GM18858 (cell line): Measurements from ENCODE around the gene ACER2.
"Not testable (repeated sequence)": the region's sequence is repeated elsewhere in the genome, so short reads cannot be mapped to it uniquely, and the experiment has no call there.

Experiments
- ATAC-seq: cut with Tn5 transposase; IDR thresholded peaks from one replicate; pipeline ENCODE4 v1.9.1; 2021; ENCODE audit not compliant: unreplicated experiment

The ACER2 gene

DNA sequence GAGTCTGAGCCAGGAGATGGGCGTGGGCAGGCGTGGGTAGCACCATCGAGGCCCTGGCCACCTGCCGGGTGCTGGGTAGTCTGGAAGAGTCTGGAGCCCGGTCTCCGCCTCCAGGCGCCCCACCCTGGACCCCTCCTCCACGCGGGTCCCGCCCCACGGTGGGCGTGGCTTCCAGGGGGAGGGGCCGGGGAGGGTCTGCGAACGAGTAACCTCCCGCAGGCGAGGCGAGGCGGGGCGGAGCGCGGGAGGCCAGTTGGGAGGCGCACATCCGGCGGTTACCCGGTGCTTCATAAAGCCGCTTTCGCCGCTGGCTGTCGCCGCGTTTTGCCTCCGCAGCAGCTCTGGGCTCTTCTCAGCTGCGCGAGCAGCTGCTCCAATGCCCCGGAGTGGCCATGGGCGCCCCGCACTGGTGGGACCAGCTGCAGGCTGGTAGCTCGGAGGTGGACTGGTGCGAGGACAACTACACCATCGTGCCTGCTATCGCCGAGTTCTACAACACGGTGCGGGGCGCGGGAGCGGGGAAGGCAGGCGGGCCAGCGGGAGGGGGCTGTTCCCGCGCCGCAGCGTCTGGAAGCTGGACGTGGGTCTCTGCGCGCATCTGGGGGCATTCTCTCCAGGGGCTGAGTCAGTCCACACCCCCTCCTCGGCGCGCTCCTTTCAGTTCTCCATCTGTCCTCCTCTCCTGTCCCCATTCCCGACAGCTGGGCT lies at the start of gene ACER2:
TSS of gene ACER2 (plus strand) at position 317 of the 708 bp plus-strand sequence. CDS start at position 393, 76 bp downstream.
- peak; percentile 90 for ATAC-seq

DNA sequence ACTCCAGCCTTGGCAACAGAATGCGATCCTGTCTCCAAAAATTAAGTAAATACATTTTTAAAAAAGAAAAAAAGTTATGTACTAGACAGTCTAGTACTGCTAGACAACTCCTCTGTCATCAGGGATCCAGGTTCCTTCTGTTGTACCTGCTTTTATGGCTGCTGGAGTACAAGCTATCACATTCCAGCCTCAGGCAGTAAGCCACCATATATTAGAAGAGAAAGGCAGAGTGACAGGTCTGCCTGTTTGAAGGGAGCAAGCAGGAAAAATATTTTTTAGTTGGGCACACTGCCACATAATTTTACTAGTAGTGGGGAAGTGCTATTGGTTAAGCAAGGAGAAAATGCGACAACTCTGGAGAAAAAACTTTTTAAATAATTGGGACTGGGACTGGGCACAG lies 39.7 kb upstream of the ACER2 start:
- no peak for ATAC-seq

GRCh38 chr9:19371942-19372341 lies 36.9 kb upstream of the ACER2 start:
- ATAC-seq, result no peak

DNA sequence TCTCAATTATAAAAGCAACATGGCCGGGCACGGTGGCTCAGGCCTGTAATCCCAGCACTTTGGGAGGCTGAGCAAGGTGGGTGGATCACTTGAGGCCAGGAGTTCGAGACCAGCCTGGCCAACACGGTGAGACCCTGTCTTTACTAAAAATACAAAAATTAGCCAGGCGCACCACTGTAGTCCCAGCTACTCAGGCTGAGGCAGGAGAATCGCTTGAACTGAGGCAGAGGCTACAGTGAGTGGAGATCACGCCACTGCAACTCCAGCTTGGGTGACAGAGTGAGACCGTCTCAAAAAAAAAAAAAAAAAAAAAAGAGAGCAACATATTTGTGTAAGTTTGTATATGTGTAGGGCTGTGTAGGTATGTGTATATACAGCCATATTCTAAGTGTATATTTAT lies 36.2 kb upstream of the ACER2 start:
- ATAC-seq, result no peak

- ATAC-seq, result no peak
These were observed 35.3 kb upstream of the ACER2 start for GRCh38 chr9:19373527-19373926.

DNA sequence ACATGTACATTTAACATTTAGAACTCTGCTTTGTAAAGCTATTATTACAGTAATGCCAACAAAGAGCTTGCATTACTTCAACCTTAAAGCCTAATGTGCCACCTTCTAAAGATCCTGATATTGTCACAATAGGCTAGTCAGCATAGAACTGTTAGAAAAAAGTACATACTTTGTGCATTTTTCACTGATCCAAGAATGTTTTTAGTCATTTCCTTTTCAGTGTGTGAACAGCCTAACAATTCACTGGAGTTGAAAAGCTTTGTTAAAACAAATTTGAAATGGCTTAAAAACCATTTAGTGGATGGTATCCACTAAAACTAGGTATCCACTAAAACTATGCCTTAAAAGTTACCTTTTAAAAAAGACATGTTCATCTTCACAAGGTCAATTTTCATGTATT lies 33.3 kb upstream of the ACER2 start:
- no peak for ATAC-seq

DNA sequence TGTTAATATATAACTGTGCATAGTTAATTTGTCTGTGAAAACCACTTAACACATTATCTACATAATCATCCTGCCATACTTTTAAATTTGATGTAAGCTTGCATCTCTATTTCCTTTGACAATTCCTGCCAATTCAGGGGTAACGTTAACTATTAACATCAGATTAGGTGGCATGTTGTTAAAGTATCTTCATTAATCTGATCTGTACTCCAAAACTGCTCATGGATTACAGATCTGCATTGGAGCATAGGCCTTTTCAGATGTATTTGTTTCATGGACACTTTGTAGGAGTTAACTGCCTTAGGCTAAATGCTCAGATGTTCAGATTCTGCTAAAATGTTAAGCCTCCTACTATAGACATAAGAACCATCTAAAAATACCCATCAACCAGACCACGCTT lies 31.9 kb upstream of the ACER2 start:
- no peak for ATAC-seq

GRCh38 chr9:19378164-19378563 lies 30.6 kb upstream of the ACER2 start:
- ATAC-seq, result no peak

DNA sequence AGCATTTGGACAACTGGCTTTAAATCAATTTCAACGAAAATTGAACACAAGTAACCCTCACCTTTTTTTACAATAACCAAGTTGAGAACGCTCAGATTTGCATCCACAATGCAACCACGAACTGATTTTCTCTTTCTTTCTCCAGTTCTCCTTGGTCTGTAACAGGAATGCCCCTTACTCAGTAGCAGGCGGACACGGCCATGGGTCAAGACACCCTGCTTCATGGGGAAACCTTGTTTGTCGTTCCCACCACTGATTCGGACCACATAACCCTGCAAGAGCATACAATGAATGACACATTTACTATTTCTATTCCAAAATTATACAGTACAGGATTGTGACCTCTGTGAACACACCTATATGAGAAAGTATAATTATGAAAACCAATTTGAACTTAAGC lies 30.2 kb upstream of the ACER2 start:
- ATAC-seq, result no peak

- ATAC-seq, result no peak
These were observed 29.5 kb upstream of the ACER2 start for GRCh38 chr9:19379283-19379682.

- peak; percentile 6 for ATAC-seq
These were observed 29.1 kb upstream of the ACER2 start for GRCh38 chr9:19379697-19380046.

DNA sequence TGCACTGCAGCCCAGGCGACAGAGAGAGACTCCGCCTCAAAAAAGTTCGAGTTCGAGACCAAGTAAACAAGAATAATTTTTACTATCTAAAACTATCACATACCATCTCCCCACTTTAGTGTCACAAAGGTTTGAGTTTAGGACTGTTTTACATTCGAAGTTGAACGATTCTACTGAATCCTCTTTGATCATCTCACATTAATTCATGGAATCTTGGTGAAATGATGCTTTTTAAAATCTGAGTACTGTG lies 28.1 kb upstream of the ACER2 start:
- ATAC-seq, result no peak

- no peak for ATAC-seq
These were observed 27.2 kb upstream of the ACER2 start for GRCh38 chr9:19381656-19382055.

- ATAC-seq, result not testable (repeated sequence)
These were observed 23.6 kb upstream of the ACER2 start for GRCh38 chr9:19385212-19385611.

- no peak for ATAC-seq
These were observed 22.9 kb upstream of the ACER2 start for GRCh38 chr9:19385786-19386501.

DNA sequence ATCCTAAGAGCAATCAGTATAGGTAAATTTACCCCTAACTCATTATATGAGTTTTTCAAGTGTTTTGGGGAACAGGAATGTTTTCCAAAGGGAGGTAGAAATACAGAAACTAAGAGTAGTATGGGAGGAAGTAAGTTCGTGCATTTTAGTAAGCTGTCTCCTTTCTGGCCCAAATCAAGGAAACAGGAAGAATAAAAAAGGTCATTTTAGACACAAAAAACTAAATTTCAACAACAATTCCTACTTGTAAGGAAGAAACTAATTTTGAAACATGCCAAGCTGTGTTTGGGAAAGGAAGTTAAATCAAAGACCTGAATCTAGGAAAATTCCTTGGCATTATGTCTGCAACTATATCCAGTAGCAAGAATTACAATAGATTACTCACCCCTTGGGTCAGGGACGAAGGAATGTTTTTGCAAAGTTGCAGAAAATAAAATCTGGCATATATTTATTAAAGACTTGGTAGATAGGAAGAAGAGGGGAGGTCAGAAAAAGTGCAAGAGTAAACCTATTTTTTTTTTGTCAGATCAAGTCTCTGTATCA lies 22.2 kb upstream of the ACER2 start:
- ATAC-seq, result no peak

DNA sequence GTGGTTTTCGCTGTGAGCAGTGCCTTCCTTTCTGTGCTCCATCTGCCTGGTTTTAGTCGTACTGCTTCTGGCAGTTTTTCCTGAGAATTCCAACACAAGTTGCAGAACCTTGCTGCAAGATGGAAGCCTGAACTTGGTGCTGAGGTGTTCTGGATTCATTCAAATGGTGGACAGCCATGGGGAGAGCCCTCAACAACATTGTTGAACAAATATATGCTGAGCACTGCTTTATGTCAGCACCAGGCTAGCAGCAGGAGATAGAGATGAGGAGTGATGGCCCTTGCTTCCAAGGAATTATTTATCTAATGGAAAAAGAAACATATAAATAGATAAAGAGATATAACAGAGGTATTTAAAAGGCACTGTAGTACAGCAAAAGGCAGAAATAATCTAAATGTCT lies 21.5 kb upstream of the ACER2 start:
- no peak for ATAC-seq

DNA sequence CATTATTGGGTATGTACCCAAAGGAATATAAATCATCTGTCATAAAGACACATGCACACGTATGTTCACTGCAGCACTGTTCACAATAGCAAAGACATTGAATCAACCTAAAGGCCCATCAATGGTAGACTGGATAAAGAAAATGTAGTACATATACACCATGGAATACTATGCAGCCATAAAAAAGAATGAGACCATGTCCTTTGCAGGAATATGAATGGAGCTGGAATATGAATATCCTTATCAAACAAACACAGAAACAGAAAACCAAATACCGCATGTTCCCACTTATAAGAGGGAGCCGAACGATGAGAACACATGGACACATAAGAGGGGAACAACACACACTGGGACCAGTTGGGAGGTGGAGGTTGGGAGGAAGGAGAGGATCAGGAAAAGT lies 19.3 kb upstream of the ACER2 start:
- ATAC-seq, result not testable (repeated sequence)

DNA sequence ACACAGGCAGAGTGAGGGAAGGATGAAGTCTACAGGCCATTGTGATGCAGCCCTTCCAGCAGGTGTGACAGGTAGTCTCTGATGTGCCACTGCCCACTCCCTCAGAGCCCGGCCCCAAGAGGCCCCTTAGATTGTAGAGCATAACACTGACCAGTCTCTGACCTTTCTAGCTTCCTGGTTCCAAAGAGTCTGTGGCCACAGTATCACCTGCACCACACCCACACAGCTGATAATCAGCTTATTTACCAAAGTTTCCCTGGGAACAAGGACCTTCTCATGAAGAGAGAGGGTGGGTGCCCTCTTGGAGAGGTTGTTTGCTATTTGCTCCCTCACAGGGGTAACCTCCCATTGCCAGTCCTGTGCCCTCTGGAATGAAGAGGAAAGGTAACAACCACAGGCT lies 11.0 kb upstream of the ACER2 start:
- ATAC-seq, result no peak

- not testable (repeated sequence) for ATAC-seq
These were observed 5.6 kb upstream of the ACER2 start for GRCh38 chr9:19403231-19403630.

DNA sequence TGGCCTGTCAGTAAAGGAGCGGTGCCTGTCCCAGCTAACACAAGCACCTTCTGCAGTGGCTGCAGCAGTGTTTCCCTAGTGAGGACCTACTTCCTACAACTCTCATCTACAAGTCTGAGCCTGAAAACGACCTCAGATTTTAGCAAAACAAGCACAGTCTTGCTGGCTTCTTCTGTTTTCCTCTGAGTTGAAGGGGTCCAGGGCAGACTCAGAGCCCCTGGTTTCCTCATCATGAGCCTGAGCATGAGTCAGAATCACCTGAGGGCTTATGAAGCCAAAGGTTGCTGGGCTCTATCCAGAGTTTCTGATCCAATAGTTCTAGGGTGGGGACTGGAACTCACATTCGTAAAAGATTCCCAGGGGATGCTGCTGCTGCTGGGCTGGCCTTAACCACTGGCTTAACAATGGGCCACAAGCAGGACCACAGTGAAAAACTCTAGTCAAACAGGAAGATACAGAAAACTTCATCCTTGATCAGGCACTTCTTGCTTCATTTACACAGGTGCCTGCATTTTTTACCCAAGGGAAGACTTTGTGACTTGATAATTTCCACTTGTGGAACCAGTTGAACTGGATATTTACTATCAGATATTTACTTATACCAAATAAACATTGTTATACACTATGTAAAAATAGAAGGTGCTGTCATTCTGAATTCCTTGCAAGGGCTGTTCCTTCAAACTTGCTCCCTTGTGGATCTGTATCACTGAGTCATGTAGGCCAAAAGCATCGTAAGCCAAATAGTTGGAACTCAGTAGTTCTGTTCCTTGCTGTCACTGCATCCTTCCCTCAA lies 4.3 kb upstream of the ACER2 start:
- no peak for ATAC-seq

- no peak for ATAC-seq
These were observed 3.0 kb upstream of the ACER2 start for GRCh38 chr9:19405771-19406170.
